Measurements from ENCODE around the gene RPL3. TPM values are rescaled to one million over a fixed set of nuclear protein-coding genes. Genes with fewer than 3 reads are reported as not detected.

RPL3 gene
- polyA plus RNA-seq, 4 donors = 2,902 to 3,578 (median 3,212) TPM

DNA sequence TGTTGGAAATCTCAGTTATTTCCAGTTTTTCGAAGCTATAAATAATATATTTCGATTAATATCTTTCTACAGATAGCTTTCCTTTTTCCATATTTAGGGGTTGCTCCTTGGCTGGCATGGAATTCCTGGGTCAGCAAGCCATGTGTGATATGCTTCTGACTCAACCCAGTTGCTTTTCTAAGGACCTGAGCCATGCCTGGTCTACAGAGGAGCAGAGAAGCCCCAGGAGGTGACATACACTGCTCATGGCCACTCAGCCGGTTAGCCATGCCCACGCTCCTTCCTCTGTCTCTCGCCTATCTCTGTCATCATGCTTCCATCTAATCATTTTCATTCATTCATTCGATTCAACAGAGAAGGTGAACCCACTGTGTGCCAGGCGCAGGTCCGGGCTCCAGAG is 51.4 kb downstream of the RPL3 start:
- no peak for DNase-seq (ENCODE audit: low read depth in 4 of 4, low spot score in 2 of 4)

DNA sequence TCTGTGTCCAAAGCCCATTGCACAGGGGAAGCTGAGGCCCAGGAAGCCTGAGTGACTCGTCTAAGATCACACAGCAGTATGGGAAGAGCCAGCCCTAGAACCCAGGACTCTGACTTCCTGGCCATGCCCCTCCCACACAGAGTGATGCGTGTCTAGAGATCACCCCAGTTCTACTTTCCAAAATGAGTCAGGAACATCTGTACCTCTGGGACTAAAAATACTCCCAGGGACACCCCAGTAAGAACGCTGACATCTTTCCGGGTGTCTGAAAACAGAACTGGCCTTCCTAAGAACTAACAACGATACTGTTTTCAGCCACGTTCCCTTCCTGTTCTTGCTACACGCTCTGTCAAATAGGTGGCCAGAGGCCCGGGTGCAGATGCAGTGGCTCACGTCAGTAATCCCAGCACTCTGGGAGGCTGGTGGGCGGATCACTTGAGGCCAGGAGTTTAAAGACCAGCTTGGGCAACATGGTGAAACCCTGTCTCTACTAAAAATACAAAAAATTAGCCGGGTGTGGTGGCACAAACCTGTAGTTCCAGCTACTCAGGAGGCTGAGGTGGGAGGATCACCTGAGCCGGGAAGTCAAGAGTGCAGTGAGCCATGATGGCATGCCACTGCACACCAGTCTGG is 52.9 kb downstream of the RPL3 start:
- no peak for DNase-seq (ENCODE audit: low read depth in 4 of 4, low spot score in 2 of 4)

DNA sequence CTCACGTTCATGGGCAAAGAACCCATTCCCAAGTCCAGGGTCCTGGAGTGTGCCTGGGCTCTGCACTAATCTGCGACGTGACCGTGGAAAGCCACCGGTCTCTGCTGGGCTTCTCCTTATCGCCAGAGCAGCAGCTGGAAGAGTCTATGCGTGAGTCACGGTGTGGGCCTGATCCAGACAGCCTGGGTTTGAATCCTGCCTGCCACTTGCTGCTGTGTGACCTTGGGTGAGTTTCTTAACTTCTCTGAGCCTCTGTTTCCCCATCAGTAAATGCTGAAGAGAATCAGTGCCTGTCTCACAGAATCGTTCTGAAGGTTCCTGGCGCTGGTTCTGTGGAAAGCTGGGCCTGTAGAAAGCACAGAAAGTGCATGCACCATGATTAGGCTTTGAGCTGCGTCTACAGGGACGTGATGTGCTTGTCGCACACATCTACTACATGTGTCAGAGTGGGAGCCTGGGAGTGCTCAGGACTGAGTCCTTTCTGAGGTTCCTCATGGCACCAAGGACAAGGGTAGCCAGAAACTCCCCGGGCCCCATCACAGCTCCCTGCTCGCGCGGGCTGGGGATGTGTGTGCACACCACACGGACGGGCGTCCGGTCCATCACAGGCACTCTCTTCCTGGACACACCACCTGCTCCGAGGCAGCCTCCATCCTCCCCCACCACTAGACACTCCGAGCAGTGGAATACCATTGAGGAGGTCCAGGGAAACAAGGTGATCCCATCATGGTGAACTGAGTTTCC is 54.1 kb downstream of the RPL3 start:
- no peak for DNase-seq (ENCODE audit: low read depth in 4 of 4, low spot score in 2 of 4)

DNA sequence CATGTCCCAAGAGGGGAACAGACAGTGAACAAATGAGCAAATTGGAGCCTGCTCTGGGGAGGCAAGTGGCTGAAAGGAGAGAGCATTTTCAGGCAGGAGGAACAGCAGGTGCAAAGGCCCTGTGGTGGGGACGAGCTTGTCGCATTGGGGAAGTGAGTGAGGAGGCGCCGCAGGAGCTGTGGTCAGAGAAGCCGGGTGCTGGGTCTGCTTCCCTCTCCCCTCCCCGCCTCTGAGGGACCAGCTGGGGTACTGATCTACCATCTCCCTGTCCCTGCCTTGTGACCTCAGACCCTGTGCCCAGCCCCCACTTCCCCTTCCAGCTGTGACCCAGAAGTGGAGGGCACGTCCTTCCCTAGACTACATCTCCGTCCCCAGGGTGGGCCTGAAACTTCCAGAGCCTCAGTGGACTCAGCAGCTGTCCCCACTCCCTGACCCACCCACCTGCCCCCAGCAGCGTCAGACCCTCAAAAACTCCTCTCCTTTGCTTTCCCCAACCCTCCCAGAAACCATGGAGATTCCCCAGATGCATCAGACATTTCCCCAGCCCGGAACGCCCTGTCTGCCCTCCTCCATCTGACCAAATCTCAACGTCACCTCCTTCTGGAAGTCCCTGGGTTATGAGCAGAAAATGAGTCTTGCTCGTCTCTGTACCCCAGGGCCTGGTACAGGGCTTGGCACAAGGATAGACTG is 54.9 kb downstream of the RPL3 start:
- DNase-seq (ENCODE audit: low read depth in 4 of 4, low spot score in 2 of 4) = no peak

DNA sequence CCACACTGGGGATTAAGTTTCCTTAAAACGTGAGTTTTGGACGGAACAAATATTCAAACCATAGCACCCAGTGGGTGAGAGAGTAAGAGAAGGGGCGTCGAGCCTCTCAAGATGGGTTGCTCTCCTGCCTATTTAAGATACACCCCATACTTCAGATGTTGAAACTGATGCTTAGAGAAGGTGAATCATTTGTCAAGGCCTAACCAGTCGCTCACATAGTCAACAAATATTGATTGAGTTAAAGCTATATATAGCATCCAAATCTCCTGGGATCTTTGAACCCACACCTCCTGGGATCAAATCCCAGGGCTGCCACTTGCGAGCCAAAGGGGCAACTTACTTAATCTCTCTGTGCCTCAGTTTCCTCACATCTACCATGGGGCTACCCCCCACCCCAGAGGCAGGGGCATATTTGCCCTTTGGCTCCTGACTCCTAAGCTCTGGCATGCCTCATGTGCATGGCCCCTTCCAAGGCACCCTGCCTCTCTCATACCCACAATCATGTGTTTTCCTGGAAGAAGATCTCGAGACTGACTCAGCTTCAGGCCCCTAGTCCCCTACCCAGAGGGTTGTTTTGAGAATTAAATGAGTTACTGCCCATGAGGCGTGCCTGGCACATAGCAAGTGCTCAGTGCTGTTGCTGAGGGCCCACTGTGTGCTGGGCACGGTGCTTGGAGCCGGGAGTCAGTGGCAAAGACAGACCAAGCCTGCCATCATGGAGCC is 55.6 kb downstream of the RPL3 start:
- no peak for DNase-seq (ENCODE audit: low read depth in 4 of 4, low spot score in 2 of 4)

Other genes starting within 250 kb of the RPL3 start
- 10 to 100 TPM in 1 of 4 donors, 1 to 10 TPM in 3; 7.5 to 11.1 (median 8.5) TPM for gene APOBEC3G, start 242.3 kb downstream of the RPL3 start, polyA plus RNA-seq (ENCODE audit: insufficient read length in 4 of 4)
- gene APOBEC3H, start 222.4 kb downstream of the RPL3 start, polyA plus RNA-seq (ENCODE audit: insufficient read length in 4 of 4) = under 1 TPM in 2 of 4 donors, not detected in 2; 0.24 to 0.30 TPM
- 10 to 100 TPM in 3 of 4 donors, 1 to 10 TPM in 1; 8.4 to 11.6 (median 10.1) TPM for gene CBX7, start 166.9 kb downstream of the RPL3 start, polyA plus RNA-seq (ENCODE audit: insufficient read length in 4 of 4)
- gene PDGFB, start 74.6 kb downstream of the RPL3 start, polyA plus RNA-seq (ENCODE audit: insufficient read length in 4 of 4) = 10 to 100 TPM; 13.0 to 17.4 (median 14.8) TPM
- gene SYNGR1, start 30.4 kb upstream of the RPL3 start, polyA plus RNA-seq (ENCODE audit: insufficient read length in 4 of 4) = 10 to 100 TPM; 16.0 to 29.9 (median 25.1) TPM
- 10 to 100 TPM; 24.8 to 37.3 (median 31.6) TPM for gene TAB1, start 80.2 kb upstream of the RPL3 start, polyA plus RNA-seq (ENCODE audit: insufficient read length in 4 of 4)
- gene MGAT3, start 137.4 kb upstream of the RPL3 start, polyA plus RNA-seq (ENCODE audit: insufficient read length in 4 of 4) = 10 to 100 TPM; 18.4 to 31.1 (median 25.7) TPM
- gene MIEF1, start 182.7 kb upstream of the RPL3 start, polyA plus RNA-seq (ENCODE audit: insufficient read length in 4 of 4) = 10 to 100 TPM; 33.5 to 36.6 (median 34.2) TPM
- gene ATF4, start 200.9 kb upstream of the RPL3 start, polyA plus RNA-seq (ENCODE audit: insufficient read length in 4 of 4) = 100 to 1,000 TPM; 274 to 319 (median 300) TPM
- 10 to 100 TPM; 48.3 to 80.2 (median 55.6) TPM for gene RPS19BP1, start 213.1 kb upstream of the RPL3 start, polyA plus RNA-seq (ENCODE audit: insufficient read length in 4 of 4)

Measured in left renal cortex interstitium (tissue), 4 donors.